HepG2 (cell line): ENCODE measurements around the gene KCNAB1. TPM values are rescaled to one million over a fixed set of nuclear protein-coding genes. Genes with fewer than 3 reads are reported as not detected.

Experiments used
- ARNT2 ChIP-seq: sonication (generic); formaldehyde crosslinking; IDR thresholded peaks from 2 replicates; pipeline ENCODE4 v1.8.0; 2022; ENCODE audit warnings: mild to moderate bottlenecking, low read depth, missing genetic modification reagents, moderate library complexity
- BORCS8-MEF2B ChIP-seq: sonication (generic); formaldehyde crosslinking; IDR thresholded peaks from 2 replicates; pipeline ENCODE4 v1.8.0; 2022; ENCODE audit warnings: mild to moderate bottlenecking, missing genetic modification reagents
- DNMT3B ChIP-seq: conservative IDR thresholded peaks from 2 replicates; pipeline ENCODE4 v1.6.1; 2016; ENCODE audit warnings: missing biosample characterization, control low read depth
- JDP2 ChIP-seq: sonication (generic); formaldehyde crosslinking; IDR thresholded peaks from 2 replicates; pipeline ENCODE4 v1.8.1; 2022; ENCODE audit warnings: missing genetic modification reagents, borderline replicate concordance
- KLF16 ChIP-seq, 2 experiments: sonication (generic) in 1 of 2; formaldehyde crosslinking in 1 of 2; IDR thresholded peaks; 2 replicates each; pipeline versions ENCODE4 v1.6.1 to v1.8.0; 2016 to 2023; ENCODE audit warnings: missing genetic modification reagents in 2 of 2, missing compliant biosample characterization in 1 of 2
- MTA1 ChIP-seq: sonication (generic); formaldehyde crosslinking; IDR thresholded peaks from 2 replicates; pipeline ENCODE4 v1.4.0; 2020; ENCODE audit warnings: missing genetic modification reagents, mild to moderate bottlenecking, borderline replicate concordance
- NCOR1 ChIP-seq: fragments of 200-600 bp; sonication (generic); IDR thresholded peaks from 2 replicates; pipeline ENCODE4 v1.7.0; 2017; ENCODE audit warnings: antibody characterized with exemption, low read length, borderline replicate concordance
- NFKB2 ChIP-seq: sonication (generic); formaldehyde crosslinking; IDR thresholded peaks from 2 replicates; pipeline ENCODE4 v1.4.0; 2020; ENCODE audit warnings: missing genetic modification reagents, borderline replicate concordance
- NR3C1 ChIP-seq: sonication (generic); formaldehyde crosslinking; IDR thresholded peaks from 2 replicates; pipeline ENCODE4 v1.4.0; 2020; ENCODE audit warnings: missing genetic modification reagents
- RARG ChIP-seq: sonication (generic); formaldehyde crosslinking; IDR thresholded peaks from 2 replicates; pipeline ENCODE4 v1.4.0; 2020; ENCODE audit warnings: low read depth, mild to moderate bottlenecking, missing genetic modification reagents
- RERE ChIP-seq: IDR thresholded peaks from 2 replicates; pipeline ENCODE4 v1.6.1; 2016; ENCODE audit warnings: low read depth, missing genetic modification reagents, missing compliant biosample characterization
- SETDB1 ChIP-seq: sonication (generic); formaldehyde crosslinking; IDR thresholded peaks from 2 replicates; pipeline ENCODE4 v1.5.1; 2020; ENCODE audit warnings: missing genetic modification reagents, mild to moderate bottlenecking, borderline replicate concordance
- SIN3A ChIP-seq: IDR thresholded peaks from 2 replicates; pipeline ENCODE4 v1.6.1; 2011; ENCODE audit warnings: low read depth, mild to moderate bottlenecking, control low read depth, low read length, borderline replicate concordance
- SNAPC5 ChIP-seq: sonication (generic); formaldehyde crosslinking; IDR thresholded peaks from 2 replicates; pipeline ENCODE4 v1.8.1; 2023; ENCODE audit warnings: mild to moderate bottlenecking, missing genetic modification reagents, borderline replicate concordance
- SRSF1 ChIP-seq: fragments of 200-400 bp; formaldehyde crosslinking; optimal IDR thresholded peaks from 2 replicates; pipeline ENCODE3; 2017; ENCODE audit warnings: mild to moderate bottlenecking, low read depth, low read length, moderate library complexity
- XRCC5 ChIP-seq: fragments of 200-400 bp; formaldehyde crosslinking; optimal IDR thresholded peaks from 2 replicates; pipeline ENCODE3; 2017; ENCODE audit warnings: mild to moderate bottlenecking, low read length
- ZNF121 ChIP-seq: sonication (generic); formaldehyde crosslinking; IDR thresholded peaks from 2 replicates; pipeline ENCODE4 v1.5.0; 2020; ENCODE audit warnings: mild to moderate bottlenecking, missing genetic modification reagents
- ZNF326 ChIP-seq: sonication (generic); formaldehyde crosslinking; IDR thresholded peaks from 2 replicates; pipeline ENCODE4 v1.4.0; 2020; ENCODE audit warnings: missing genetic modification reagents, borderline replicate concordance
- ZNF331 ChIP-seq: sonication (generic); formaldehyde crosslinking; IDR thresholded peaks from 2 replicates; pipeline ENCODE4 v1.4.0; 2020; ENCODE audit warnings: missing genetic modification reagents
- ZNF432 ChIP-seq: sonication (generic); formaldehyde crosslinking; IDR thresholded peaks from 2 replicates; pipeline ENCODE4 v1.5.0; 2020; ENCODE audit warnings: missing genetic modification reagents, mild to moderate bottlenecking, borderline replicate concordance
- ZNF577 ChIP-seq: sonication (generic); formaldehyde crosslinking; IDR thresholded peaks from 2 replicates; pipeline ENCODE4 v1.4.0; 2020; ENCODE audit warnings: mild to moderate bottlenecking, low read depth, missing genetic modification reagents, borderline replicate concordance
- ZNF746 ChIP-seq: sonication (generic); formaldehyde crosslinking; IDR thresholded peaks from 2 replicates; pipeline ENCODE4 v1.8.0; 2022; ENCODE audit warnings: mild to moderate bottlenecking, missing genetic modification reagents
- ZNF839 ChIP-seq: sonication (generic); formaldehyde crosslinking; IDR thresholded peaks from 2 replicates; pipeline ENCODE4 v1.4.0; 2020; ENCODE audit warnings: missing genetic modification reagents, mild to moderate bottlenecking, borderline replicate concordance
- polyA plus RNA-seq, 8 experiments: library from polyadenylated mRNA; depleted of rRNA in 3 of 8; stranded (reverse) in 7 of 8; unstranded in 1 of 8; fragments of >200 nt; fragmentation: Illumina TruSeq in 4 of 8; extraction: Trizol in 4 of 8; gene quantifications; 2 replicates each; pipeline versions ENCODE4 v1.2.1 to v1.2.3, GENCODE V29; 2011 to 2016; ENCODE audit warnings: low read depth in 4 of 8, missing spikeins in 1 of 8, mixed read lengths in 1 of 8; ENCODE audit not compliant: insufficient read depth in 1 of 8
- total RNA-seq, 5 experiments: library from RNA; depleted of rRNA; stranded (reverse); fragments of >200 nt; fragmentation: Illumina TruSeq; extraction: Trizol; gene quantifications; 2 replicates each; pipeline ENCODE4 v1.2.3, GENCODE V29; 2016; ENCODE audit warnings: low read depth in 1 of 5

The KCNAB1 gene
- total and polyA plus RNA-seq, 2 of the 13 experiments (the other 11 are each of a cell fraction or from before 2014, with no cell fraction given): not detected

GRCh38 chr3:156554842-156555687 lies 434.7 kb downstream of the KCNAB1 start, which contains the start of gene SSR3 (continued):
- TF ChIP-seq RERE (no peak), SETDB1 (CRISPR knock-in tag) (no peak), ZNF121 (CRISPR knock-in tag) (no peak), ZNF746 (CRISPR knock-in tag) (no peak), NFKB2 (CRISPR knock-in tag) (peak; percentile 87; the same call in 1 of the 2 replicates), ZNF839 (CRISPR knock-in tag) (peak; percentile 75), SIN3A (peak; percentile 59; the same call in 1 of the 2 replicates), JDP2 (CRISPR knock-in tag) (no peak), RARG (CRISPR knock-in tag) (no peak), NR3C1 (CRISPR knock-in tag) (no peak), NCOR1 (no peak), ZNF432 (CRISPR knock-in tag) (no peak), BORCS8-MEF2B (CRISPR knock-in tag) (peak; percentile 92), ZNF326 (CRISPR knock-in tag) (no peak), ARNT2 (CRISPR knock-in tag) (peak; percentile 61; the same call in 1 of the 2 replicates), KLF16 (CRISPR knock-in tag; IDR thresholded peaks at IDR 0.05) (peak in 1 of 2 experiments; percentile 45; a peak in 2 of 4 replicates), MTA1 (CRISPR knock-in tag) (no peak), DNMT3B (CRISPR knock-in tag) (no peak; the same call in 1 of the 2 replicates), XRCC5 (no peak), ZNF331 (CRISPR knock-in tag) (peak; percentile 16), SRSF1 (no peak), ZNF577 (no peak), SNAPC5 (0 out of 2 replicates have a peak, but pooled peaks have one; percentile 23)
